ENCODE results near the gene ACY1. TPM values are rescaled to one million over a fixed set of nuclear protein-coding genes. Genes with fewer than 3 reads are reported as not detected.

ACY1 gene
- total RNA-seq, 1 donor from 2014 or later: 58.7 TPM

DNA sequence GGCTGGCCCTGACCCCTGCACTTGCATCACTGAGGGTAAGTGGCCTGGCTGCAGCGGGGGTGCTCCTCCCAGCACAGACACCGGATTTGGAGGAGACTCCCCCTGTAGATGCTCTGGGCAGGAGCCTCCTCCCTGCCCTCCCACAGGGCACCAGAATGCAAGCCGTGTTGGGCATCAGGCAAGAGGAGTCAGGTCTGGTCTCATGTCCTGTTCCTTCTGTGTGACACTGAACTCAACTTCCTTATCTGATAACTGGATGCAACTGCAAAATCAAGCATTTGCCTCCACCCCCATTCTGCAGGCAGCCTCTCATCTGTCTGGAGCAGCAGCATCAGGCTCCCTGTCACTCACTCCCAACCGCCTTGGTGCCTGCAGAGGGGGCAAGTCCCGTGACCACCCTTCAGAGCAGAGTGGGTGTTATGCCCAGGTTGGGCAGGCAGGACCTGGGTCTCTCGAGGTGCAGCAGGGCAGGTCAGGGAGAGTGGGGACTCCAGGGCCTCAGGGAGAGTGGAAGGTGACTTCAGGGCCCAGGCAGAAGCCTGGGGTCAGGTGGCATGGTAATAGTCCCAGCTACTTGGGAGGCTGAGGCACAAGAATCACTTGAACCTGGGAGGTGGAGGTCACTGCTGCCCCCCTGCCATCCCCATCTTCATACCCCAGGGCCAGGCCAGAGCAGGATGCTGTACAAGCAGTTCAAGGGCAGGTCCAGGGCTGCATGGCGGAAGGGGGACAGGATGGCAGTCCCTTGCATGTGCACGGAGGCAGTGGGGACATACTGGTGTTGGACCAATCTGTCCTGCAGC is 22.9 kb downstream of the ACY1 start:
- no peak overlapping the region for H3K27ac Mint-ChIP-seq
- no peak for DNase-seq
- H3K4me1 Mint-ChIP-seq: peaks cover 16% of the 10 kb centered on the region
- no peaks in the 10 kb centered on the region for H3K36me3 Mint-ChIP-seq (ENCODE audit: low read depth)
- no peaks in the 10 kb centered on the region for H3K9me3 Mint-ChIP-seq
- no peak overlapping the region for H3K4me3 Mint-ChIP-seq
- H3K27me3 Mint-ChIP-seq: peaks cover 3% of the 10 kb centered on the region
- intact Hi-C loops (cut with micrococcal nuclease): no loop called here

DNA sequence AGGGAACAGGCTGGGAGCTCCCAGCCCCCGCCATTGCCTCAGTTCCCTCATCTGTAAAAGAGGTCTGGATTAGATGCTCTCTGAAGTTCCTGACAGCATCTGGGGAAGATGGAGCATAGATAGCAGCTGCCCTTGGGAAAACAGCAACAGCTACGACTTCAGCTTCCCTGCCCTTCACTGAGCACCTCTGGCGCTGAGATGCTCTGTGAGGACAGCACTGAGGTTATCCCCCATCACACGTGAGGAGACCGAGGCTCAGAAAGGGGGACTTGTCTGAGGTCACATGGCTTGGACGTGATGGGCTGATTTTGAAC is 23.4 kb downstream of the ACY1 start:
- no peak overlapping the region for H3K27ac Mint-ChIP-seq
- peaks cover 3% of the 10 kb centered on the region for H3K27me3 Mint-ChIP-seq
- peaks cover 16% of the 10 kb centered on the region for H3K4me1 Mint-ChIP-seq
- DNase-seq: no peak
- H3K9me3 Mint-ChIP-seq: no peaks in the 10 kb centered on the region
- intact Hi-C loops (cut with micrococcal nuclease): no loop called here
- no peak overlapping the region for H3K4me3 Mint-ChIP-seq
- H3K36me3 Mint-ChIP-seq (ENCODE audit: low read depth): no peaks in the 10 kb centered on the region

DNA sequence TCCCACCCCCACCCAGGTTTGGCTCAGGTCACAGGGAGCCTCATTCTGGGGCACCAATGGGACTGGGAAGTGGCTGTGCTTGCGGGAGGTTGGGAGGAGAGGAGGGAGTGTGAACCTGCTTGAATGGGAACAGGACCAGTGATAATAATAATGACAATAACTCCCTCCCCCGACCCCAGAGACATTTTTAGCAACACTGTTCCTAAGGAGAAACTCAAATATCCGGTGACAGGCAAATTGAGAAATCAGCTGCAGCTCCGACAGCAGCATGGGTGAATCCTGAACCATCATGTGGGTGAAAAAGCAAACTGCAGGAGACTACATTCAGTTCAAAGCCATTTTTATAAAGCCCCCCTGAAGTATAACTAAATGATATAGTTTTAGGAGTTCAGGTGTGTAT is 24.0 kb downstream of the ACY1 start:
- Mint-ChIP-seq H3K4me3 (no peak overlapping the region), H3K27me3 (peaks cover 3% of the 10 kb centered on the region), H3K9me3 (no peaks in the 10 kb centered on the region), H3K27ac (no peak overlapping the region), H3K36me3 (ENCODE audit: low read depth) (no peaks in the 10 kb centered on the region), H3K4me1 (peaks cover 13% of the 10 kb centered on the region)
- intact Hi-C loops (cut with micrococcal nuclease): no loop called here
- no peak for DNase-seq

DNA sequence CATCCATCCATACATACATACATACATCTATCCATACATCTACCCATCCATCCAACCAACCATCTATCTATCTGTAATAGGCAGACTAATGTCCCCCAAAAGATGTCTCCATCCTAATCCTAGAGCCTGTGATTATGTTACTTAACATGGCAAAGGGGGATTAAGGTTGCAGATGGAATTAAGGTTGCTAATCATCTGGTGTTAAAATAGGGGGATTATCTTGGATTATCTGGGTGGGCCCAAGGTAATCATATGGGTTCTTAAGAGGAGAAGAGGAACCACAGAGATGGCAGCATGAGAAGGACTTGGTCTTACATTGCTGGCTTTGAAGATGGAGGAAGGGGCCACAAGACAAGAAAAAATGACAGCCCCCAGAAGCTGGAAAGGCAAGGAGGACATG is 27.1 kb downstream of the ACY1 start:
- Mint-ChIP-seq H3K4me1 (peaks cover 9% of the 10 kb centered on the region), H3K4me3 (no peak overlapping the region), H3K27me3 (peaks cover 3% of the 10 kb centered on the region), H3K36me3 (ENCODE audit: low read depth) (no peaks in the 10 kb centered on the region), H3K27ac (no peak overlapping the region), H3K9me3 (no peaks in the 10 kb centered on the region)
- DNase-seq: no peak
- intact Hi-C loops (cut with micrococcal nuclease): no loop called here

DNA sequence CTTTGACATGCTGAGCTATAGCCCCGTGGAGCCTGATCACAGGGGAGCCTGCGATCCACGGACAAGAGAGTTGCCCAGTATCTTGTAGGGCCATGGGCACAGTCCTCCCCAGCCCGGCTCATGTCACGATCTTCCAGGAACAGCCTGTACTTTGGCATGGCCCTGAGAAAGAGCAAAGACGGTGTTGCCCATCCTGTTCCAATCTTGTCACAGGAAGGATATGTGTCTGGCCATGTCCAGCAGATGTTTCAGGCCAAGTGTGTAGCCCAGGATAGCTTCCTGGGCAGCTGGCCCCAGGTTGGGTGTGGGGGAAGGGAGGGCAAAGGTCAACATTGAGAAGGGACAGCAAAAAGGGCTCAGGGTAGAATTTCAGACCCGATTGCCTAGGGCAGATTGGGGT is 29.4 kb downstream of the ACY1 start:
- intact Hi-C loops (cut with micrococcal nuclease): no loop called here
- H3K36me3 Mint-ChIP-seq (ENCODE audit: low read depth): no peaks in the 10 kb centered on the region
- H3K9me3 Mint-ChIP-seq: no peaks in the 10 kb centered on the region
- no peaks in the 10 kb centered on the region for H3K4me1 Mint-ChIP-seq
- no peak for DNase-seq
- H3K27ac Mint-ChIP-seq: no peak overlapping the region
- no peak overlapping the region for H3K4me3 Mint-ChIP-seq
- H3K27me3 Mint-ChIP-seq: peaks cover 3% of the 10 kb centered on the region

DNA sequence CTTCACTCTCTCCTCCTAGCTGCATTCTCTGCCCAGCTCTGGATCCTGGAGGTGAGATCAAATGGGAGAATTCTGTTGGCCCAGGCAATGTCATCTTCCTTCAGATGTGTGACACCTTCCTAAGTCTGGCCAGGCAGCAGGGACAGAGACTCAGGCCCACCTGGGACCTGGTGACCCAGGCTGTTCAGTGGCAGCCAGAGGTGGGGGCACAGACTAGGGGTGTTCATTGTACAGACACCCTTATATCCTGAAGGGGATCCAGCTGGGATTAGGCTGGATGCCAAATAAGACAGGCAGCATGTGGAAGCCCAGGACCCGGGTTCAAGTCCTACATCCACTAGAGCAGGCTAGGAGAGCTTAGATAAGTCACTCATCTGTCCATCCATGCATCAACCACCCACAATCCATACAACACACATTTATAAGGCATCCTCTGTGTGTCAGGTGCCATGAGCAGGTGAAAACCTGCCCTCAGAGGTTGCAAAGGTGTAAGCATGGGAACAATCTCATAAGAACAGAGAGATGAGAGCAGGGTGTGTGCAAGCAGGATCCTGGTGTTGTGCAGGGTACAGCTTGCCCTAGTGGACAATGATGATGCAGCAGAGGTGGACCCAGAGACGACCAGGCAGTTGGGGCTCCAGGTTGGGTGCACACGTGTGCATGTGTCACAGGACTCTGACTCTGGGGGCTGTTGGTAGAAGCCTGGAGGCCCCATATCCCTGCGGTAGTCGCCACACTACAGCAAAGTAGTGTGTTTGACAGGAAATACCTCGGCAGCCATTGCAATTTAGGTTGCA is 30.7 kb downstream of the ACY1 start:
- Mint-ChIP-seq H3K36me3 (ENCODE audit: low read depth) (no peaks in the 10 kb centered on the region), H3K4me1 (no peaks in the 10 kb centered on the region), H3K27me3 (peaks cover 3% of the 10 kb centered on the region), H3K27ac (no peak overlapping the region), H3K9me3 (no peaks in the 10 kb centered on the region), H3K4me3 (no peak overlapping the region)
- no peak for DNase-seq
- intact Hi-C loops (cut with micrococcal nuclease): no loop called here

DNA sequence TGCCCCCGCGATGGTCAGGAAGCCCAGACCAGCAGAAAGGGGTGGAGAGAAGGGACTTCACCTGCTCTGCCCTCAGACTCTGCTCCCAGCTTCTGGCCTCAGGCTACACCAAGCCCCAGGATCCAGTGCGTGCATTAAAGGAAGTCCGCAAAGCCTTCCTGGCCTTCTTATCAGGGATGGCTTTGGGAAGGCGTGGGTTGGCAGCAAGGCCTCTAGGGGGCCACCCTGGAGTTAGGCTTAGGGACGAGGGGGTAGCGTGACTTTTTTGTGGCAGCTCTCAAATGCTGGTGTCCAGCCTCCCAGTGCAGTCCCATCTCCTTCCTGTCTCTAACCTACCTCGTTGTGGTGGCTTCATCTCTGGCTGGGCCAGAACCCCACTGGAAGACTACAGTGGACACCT is 31.3 kb downstream of the ACY1 start:
- no peak overlapping the region for H3K4me3 Mint-ChIP-seq
- DNase-seq: no peak
- H3K4me1 Mint-ChIP-seq: no peaks in the 10 kb centered on the region
- H3K27ac Mint-ChIP-seq: no peak overlapping the region
- intact Hi-C loops (cut with micrococcal nuclease): no loop called here
- peaks cover 3% of the 10 kb centered on the region for H3K27me3 Mint-ChIP-seq
- H3K36me3 Mint-ChIP-seq (ENCODE audit: low read depth): no peaks in the 10 kb centered on the region
- H3K9me3 Mint-ChIP-seq: no peaks in the 10 kb centered on the region

DNA sequence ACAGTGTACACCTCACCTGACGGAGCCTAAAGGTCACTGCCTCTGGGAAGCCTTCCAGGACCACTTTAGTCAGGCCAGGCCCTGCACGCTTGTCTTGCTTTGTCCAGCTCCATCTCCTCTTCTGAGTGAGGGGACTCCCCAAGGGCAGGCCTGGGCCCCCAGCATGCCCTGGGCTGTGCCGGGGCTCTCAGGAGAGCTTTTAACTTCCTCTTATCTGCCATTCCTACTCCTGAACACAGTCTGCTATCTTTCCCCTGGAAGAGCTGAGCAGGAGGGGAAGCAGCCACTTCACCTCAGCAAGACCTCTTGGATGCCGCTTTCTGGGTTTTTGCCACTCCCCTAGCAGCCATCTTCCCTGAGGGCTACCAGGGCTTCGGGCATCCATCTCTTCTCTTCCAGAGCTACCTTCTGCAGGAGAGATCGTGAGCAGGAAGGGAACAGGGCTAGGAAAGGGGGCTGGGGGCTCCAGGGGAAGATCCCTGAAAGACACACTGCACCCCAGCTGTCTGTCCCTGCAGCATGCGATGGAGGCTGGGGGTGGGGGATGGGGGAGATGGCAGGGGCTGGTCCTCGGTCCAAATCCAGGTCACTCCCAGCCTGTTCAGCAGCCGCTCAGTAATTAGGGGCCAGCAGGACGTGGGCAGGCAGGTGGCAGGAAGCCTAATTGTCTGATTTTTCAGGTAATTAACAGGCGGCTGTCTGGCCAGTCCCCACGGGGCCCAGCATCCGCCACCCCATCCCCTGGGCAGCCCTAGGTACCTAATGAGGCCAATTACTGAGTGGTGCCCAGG is 32.3 kb downstream of the ACY1 start:
- no peaks in the 10 kb centered on the region for H3K4me1 Mint-ChIP-seq
- no peaks in the 10 kb centered on the region for H3K36me3 Mint-ChIP-seq (ENCODE audit: low read depth)
- H3K27ac Mint-ChIP-seq: no peak overlapping the region
- H3K9me3 Mint-ChIP-seq: no peaks in the 10 kb centered on the region
- intact Hi-C loops (cut with micrococcal nuclease): no loop called here
- no peaks in the 10 kb centered on the region for H3K27me3 Mint-ChIP-seq
- H3K4me3 Mint-ChIP-seq: no peak overlapping the region
- no peak for DNase-seq

DNA sequence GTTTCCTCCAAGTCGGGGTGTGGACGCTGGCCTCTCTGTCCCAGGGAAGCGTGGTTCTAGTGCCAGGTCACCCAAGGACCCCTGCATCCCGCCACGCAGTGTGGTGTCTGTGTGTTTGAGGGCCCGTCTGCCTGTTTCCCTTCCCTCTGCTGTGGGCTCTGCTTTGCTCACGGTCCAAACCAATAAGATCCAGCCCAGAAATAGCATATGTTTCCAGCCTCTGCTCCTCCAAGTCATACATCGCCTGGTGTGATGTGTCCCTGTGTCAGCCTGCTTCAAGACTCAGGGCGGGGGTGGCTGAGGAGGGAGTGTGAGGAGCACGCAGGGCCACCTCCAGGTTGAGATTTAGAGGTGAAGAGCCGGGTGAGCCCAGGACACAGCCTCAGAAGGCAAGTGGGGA is 34.3 kb downstream of the ACY1 start:
- no peaks in the 10 kb centered on the region for H3K4me1 Mint-ChIP-seq
- H3K4me3 Mint-ChIP-seq: no peak overlapping the region
- H3K36me3 Mint-ChIP-seq (ENCODE audit: low read depth): no peaks in the 10 kb centered on the region
- no peak for DNase-seq
- no peaks in the 10 kb centered on the region for H3K27me3 Mint-ChIP-seq
- H3K27ac Mint-ChIP-seq: no peak overlapping the region
- intact Hi-C loops (cut with micrococcal nuclease): no loop called here
- H3K9me3 Mint-ChIP-seq: no peaks in the 10 kb centered on the region

DNA sequence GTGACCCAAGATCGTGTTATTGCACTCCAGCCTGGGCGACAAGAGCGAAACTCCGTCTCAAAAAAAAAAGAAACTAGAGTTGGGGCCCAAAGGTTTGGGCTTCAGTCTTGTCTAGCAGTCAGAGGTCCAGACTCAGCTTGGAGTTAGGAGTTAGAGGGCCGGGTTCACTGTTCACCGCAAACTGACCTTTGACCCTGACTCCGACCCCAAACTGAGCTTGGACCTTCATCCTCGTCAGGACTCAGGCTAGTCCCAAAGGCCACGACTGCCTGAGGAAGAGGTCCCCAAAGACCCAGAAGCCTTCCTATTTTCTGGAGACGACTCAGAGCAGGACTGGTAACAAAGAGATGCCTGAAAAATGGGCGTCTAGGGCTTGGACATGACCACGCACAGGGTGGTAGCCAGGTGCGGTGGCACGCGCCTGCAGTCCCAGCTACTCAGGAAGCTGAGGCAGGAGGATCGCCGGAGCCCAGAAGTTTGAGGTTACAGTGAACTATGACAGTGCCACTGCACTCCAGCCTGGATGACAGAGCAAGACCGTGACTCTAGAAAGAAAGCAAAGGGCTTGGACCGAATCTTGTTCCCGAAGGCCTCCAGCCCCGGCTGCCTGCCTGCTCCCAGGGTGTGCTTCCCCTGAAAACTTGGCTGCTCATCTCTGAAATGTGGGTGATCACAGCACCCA is 35.1 kb downstream of the ACY1 start:
- Mint-ChIP-seq H3K4me3 (no peak overlapping the region), H3K9me3 (no peaks in the 10 kb centered on the region), H3K4me1 (no peaks in the 10 kb centered on the region), H3K27me3 (no peaks in the 10 kb centered on the region), H3K36me3 (ENCODE audit: low read depth) (no peaks in the 10 kb centered on the region), H3K27ac (no peak overlapping the region)
- intact Hi-C loops (cut with micrococcal nuclease): no loop called here
- DNase-seq: no peak

DNA sequence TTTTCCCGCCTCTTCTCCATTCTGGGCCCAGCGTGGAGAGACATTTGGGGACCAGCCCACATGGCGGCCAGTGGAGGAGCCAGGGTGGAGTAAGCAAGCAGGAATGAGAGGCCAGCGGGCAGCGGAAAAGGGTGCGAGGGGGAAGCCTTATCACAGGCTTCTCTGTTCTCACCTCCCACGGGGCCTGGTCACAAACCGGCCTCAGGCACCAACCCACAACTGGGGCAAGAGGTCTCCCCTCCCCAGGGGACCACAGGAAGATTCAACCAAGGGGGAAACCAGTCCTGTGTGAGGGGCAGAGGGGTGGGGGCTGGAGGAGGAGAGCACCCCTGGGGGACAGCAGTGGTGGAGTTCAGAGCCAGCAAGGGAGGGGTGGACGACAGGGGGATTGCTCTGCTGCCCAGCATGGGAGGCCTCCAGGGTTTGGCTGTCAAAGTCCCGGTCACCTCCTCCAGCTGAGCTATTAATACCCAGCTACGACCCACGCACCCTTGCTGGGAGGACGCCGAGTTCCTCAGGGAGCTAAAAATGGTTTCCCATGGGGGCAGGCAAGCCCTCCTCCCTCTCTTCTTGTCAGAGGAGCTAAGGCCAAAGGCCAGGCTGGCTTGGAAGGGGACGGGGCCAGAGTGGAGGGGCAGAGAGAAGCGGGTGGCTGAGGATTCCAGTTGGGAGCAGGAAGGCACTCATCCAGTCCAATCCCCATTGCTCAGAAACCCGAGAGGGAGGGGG is 36.2 kb downstream of the ACY1 start:
- intact Hi-C loops (cut with micrococcal nuclease): no loop called here
- no peak for DNase-seq
- Mint-ChIP-seq H3K4me1 (peaks cover 3% of the 10 kb centered on the region), H3K9me3 (no peaks in the 10 kb centered on the region), H3K27me3 (no peaks in the 10 kb centered on the region), H3K4me3 (no peak overlapping the region), H3K36me3 (ENCODE audit: low read depth) (no peaks in the 10 kb centered on the region), H3K27ac (no peak overlapping the region)

DNA sequence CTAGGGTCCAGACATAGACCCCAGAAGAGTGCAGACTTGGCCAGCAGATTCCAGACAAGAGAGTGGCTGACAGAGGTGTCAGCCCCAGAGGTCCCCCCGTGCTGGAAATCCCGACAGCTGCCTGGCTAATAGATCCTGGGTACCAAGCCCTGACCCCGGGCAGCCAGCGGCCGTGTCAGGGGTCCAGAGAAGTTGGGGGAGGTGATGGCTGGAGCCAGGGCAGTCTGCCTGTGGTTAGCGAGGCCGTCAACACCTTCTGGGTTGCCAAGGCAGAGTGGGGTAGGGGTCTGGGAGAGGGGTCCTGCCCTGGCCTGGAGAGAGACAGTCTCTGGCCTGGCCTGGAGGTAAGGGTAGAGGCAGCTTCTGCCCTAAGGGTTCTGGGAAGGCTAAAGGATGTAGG is 37.5 kb downstream of the ACY1 start:
- no peak overlapping the region for H3K27ac Mint-ChIP-seq
- H3K36me3 Mint-ChIP-seq (ENCODE audit: low read depth): no peaks in the 10 kb centered on the region
- intact Hi-C loops (cut with micrococcal nuclease): no loop called here
- H3K27me3 Mint-ChIP-seq: no peaks in the 10 kb centered on the region
- DNase-seq: no peak
- H3K4me3 Mint-ChIP-seq: no peak overlapping the region
- peaks cover 3% of the 10 kb centered on the region for H3K4me1 Mint-ChIP-seq
- H3K9me3 Mint-ChIP-seq: no peaks in the 10 kb centered on the region

DNA sequence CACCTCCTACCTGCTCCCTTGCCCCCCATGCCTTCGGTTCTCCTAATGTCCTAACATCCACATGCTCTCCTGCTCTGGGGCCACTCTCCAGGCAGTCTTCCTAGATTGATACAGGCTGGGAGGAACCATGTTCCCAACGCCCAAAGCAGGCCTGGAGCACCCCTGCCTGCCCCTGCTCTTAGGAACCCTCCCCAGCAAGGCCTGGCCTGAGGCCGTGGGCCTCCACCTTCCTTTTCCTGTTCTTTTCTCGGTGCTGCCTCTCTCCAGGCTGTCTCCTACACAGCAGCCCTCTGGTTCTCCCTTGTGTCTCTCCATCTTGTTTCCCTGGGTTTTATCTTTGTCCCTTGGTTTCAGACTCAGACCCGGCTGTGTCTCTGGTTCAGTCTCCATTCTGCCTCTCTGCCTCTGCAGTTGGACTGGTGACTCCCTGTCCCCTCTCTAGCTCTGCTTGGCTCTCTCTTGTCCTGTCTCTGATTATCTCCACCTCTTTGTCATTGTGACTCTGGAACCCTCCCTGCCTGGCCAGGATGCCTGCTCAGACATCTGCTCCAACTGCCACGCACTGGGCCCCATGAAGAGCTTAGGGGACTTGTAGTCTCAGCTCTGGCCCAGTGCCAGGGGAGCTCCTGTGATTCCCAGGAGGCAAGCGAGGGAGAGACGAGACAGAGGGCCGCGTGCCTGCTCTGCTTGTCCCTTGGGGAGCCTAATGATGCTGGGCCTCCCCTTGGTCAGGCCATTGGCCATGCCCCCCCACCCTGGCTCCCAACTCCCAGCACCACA is 38.3 kb downstream of the ACY1 start:
- Mint-ChIP-seq H3K27me3 (no peaks in the 10 kb centered on the region), H3K4me3 (no peak overlapping the region), H3K9me3 (no peaks in the 10 kb centered on the region), H3K4me1 (peaks cover 3% of the 10 kb centered on the region), H3K27ac (no peak overlapping the region), H3K36me3 (ENCODE audit: low read depth) (no peaks in the 10 kb centered on the region)
- no peak for DNase-seq
- intact Hi-C loops (cut with micrococcal nuclease): no loop called here

Data from activated CD4-positive, alpha-beta T cell treated with anti-CD3 and anti-CD28 coated beads, Interleukin-2, amount 10 ng/mL, durations not matched to agents 24 days and 14 days (primary cell).